IPS DF 4.7 (cell line): Measurements from ENCODE around the gene RNF168.
A peak's percentile ranks its signal among the peaks of the same experiment; 100 is the strongest.
"Not testable (repeated sequence)": the region's sequence is repeated elsewhere in the genome, so short reads cannot be mapped to it uniquely, and the experiment has no call there.

Source experiments
- DNase-seq: peaks from one replicate; pipeline ENCODE4 v3.0.0-alpha.2; 2013; ENCODE audit warnings: low spot score; ENCODE audit errors: extremely low read depth

Gene RNF168

DNA sequence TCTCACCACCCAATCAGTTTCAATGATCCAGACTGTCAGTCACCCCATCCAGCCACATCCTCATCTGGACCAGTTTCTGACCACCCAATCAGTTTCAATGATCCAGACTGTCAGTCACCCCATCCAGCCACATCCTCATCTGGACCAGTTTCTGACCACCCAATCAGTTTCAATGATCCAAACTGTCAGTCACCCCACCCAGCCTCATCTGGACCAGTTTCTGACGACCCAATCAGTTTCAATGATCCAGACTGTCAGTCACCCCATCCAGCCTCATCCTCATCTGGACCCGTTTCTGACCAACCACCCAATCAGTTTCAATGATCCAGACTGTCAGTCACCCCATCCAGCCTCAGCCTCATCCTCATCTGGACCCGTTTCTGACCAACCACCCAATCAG is 33.4 kb downstream of the RNF168 start:
- DNase-seq, result not testable (repeated sequence)

DNA sequence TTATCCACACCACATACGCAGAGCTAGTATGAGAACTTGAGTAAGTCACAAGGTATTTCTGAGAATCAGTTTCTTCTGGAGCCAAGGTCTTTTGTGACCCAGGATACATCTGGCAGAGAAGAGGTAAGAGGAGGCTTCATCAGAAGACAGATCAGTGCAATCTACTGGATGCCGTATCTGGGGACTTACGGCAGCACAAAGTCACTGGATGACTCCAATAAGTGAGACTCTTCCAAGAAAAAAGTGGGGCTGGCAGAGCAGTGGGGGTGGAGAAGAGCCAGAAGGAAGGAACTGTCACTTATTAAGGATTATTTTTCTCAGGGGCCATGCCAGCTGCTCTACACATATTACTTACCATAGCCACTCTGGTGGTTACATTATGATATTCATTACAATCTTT is 39.8 kb downstream of the RNF168 start:
- DNase-seq, result no peak

DNA sequence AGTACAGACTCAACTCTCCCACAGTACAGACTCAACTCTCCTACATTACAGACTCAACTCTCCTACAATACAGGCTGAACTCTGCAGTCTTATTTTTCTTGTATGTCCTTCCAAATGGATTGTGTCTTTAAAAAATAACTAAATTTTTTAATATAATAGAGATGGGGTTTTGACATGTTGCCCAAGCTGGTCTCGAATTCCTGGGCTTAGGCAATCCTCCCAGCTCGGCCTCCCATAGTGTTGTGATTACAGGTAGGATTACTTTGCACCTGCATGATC is 40.2 kb downstream of the RNF168 start:
- DNase-seq, result no peak

DNA sequence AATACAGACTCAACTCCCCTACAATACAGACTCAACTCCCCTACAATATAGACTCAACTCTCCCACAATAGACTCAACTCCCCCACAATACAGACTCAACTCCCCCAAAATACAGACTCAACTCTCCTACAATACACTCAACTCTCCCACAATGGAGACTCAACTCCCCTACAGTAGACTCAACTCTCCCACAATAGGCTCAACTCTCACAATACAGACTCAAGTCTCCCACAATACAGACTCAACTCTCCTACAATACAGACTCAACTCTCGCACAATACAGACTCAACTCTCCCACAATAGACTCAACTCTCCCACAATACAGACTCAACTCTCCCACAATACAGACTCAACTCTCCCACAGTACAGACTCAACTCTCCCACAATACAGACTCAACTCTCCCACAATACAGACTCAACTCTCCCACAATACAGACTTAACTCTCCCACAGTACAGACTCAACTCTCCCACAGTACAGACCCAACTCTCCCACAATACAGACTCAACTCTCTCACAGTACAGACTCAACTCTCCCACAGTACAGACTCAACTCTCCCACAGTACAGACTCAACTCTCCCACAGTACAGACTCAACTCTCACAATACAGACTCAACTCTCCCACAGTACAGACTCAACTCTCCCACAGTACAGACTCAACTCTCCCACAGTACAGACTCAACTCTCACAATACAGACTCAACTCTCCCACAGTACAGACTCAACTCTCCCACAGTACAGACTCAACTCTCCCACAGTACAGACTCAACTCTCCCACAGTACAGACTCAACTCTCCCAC is 40.7 kb downstream of the RNF168 start:
- not testable (repeated sequence) for DNase-seq

DNA sequence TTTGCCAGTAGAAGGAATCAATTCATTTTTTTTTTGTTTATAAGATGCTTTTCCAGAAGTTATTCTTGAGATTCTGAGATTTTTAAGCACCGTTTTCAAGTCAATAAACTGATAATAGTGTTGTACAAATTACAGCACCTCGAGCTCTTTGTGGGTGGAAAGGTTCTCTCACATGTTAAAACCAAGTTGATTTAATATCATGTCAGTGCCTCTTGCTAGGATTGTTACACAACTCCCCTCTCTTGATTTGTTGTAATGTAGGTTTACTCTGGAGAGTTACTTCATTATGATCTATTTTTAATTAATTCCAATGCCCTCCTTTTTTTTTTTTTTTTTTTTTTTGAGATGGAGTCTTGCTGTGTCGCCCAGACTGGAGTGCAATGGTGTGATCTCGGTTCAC is 45.5 kb downstream of the RNF168 start:
- DNase-seq, result no peak

DNA sequence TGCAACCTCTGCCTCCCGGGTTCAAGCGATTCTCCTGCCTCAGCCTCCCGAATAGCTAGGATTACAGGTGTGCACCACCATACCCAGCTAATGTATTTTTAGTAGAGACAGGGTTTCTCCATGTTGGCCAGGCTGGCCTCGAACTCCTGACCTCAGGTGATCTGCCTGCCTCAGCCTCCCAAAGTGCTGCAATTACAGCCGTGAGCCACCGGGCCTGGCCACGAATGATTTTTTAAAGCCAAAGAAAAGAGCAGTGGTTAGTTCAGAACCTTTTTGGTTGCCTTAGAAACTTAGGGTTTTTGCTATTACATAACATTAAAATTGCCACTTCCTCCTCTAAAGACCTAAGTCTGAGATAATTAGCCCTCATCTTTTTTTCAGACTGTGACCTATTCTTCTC is 46.1 kb downstream of the RNF168 start:
- not testable (repeated sequence) for DNase-seq

DNA sequence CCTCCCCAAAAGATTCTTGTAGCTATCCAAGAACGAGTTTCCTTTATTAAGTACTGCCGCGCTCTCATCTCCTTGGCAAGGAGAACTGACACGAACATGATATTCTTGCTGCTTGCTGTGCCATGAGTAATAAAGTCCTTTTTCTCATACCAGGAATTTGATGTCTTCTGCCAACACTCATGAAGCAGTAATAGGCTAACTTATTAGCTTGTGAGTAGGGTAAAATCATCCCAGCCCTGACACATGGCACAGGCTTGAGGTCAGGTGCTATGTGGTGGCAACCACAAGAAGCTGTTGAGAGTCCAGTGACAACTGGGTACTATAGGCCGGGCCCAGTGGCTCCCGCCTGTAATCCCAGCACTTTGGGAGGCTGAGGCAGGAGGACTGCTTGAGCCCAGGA is 48.6 kb downstream of the RNF168 start:
- DNase-seq, result no peak

DNA sequence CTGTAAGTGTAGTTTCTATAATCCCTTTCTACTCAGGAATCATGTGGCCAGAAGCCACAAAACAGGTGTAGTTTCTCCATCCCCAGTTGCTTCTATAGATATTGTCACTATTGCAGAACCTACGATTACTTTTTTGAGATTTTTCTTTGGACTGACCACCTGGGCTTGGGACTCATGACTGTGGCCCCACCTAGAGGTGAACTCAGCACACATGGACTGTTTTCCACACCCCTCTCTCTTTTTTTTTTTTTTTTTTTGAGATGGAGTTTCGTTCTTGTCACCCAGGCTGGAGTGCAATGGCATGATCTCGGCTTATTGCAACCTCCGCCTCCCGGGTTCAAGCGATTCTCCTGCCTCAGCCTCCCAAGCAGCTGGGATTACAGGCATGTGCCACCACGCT is 58.2 kb downstream of the RNF168 start:
- DNase-seq, result not testable (repeated sequence)

DNA sequence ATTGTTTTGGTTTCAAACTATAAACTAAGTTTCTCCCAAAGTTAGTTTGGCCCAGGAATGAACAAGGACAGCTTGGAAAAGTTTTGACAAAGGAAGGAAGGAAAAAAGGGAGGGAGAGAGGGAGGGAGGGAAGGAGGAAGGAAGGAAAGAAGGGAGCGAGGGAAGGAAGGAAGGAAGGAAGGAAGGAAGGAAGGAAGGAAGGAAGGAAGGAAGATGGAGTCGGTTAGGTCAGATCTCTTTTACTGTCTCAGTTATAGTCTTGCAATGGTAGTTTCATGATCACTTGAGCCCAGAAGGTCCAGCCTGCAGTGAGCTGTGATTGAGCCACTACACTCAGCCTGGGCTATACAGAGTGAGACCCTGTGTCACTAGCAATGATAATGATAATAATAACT is 59.1 kb downstream of the RNF168 start:
- no peak for DNase-seq

DNA sequence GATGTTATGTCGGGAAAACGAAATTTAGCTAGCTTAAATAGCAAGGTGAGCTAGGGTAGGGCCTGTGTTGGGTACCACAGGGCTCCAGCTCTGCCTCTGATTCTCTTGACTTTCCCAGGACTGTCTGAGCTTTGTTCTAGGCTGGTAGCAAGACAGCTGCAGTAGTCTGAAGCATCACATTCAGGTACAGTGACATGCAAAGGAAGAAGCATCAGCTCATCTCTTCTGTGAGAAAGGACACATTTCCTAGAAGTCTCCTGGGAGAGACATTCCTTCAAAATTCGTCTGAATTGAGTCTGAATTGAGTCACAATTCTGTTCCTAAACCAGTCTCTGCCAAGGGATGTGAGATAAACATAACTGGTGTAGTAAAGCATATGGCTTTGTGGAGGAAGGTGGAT is 62.9 kb downstream of the RNF168 start:
- no peak for DNase-seq

DNA sequence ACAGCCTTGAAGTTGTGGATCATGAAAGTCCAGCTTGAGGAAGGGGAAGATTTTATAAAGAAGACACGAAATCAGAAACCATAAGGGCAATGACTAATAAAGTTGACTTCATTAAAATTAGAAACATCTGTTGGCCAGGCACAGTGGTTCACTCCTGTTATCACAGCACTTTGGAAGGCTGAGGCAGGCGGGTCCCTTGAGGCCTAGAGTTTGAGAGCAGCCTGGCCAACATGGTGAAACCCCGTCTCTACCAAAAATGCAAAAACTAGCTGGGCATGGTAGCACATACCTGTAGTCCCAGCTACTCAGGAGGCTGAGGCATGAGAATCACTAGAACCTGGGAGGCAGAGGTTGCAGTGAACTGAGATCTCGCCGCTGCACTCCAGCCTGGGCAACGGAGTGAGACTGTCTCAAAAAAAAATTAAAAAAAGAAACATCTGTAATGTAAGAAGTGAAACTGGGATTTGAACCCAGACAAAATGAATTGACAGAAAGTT is 63.5 kb downstream of the RNF168 start:
- DNase-seq, result no peak

DNA sequence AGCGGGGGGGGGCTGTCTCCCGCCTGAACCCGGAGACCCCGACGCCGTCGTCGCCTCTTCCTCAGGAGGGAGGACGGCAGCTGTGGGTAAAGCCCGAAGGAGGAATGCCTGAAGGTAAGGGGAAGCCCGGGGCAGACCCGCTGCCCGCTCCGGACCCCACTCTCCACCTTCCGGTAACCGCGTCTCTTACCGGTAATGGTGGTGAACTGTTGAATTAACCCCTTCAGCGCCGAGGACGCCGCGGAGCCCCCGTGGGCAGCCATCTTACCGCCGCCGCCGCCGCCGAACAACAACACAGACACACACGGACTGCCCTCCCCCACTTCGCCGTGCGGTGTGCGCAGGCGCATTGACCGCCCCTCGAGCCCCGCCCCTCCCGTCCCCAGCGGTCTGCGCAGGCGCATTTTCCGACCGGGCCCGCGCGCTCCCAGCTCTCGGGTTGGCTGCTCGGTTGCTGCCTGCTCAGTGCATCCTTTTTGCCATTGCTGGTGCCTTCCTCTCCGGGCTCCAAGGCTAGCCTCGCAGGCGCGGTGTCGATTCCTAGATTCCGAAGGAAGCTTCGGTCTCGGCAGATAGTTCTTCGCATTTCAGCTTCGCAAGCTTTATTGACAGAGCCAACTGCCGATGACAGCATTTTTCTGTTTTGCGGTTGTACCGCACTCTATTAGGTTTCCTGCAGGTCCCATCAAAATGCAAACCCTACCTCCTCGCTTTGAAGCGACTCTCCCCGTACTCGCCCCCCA is 71.3 kb downstream of the RNF168 start, which contains the start of gene UBXN7:
TSS of gene UBXN7 (minus strand) at position 291 of the 743 bp plus-strand sequence. CDS start at position 263, 28 bp downstream.
- DNase-seq, result peak; percentile 60

DNA sequence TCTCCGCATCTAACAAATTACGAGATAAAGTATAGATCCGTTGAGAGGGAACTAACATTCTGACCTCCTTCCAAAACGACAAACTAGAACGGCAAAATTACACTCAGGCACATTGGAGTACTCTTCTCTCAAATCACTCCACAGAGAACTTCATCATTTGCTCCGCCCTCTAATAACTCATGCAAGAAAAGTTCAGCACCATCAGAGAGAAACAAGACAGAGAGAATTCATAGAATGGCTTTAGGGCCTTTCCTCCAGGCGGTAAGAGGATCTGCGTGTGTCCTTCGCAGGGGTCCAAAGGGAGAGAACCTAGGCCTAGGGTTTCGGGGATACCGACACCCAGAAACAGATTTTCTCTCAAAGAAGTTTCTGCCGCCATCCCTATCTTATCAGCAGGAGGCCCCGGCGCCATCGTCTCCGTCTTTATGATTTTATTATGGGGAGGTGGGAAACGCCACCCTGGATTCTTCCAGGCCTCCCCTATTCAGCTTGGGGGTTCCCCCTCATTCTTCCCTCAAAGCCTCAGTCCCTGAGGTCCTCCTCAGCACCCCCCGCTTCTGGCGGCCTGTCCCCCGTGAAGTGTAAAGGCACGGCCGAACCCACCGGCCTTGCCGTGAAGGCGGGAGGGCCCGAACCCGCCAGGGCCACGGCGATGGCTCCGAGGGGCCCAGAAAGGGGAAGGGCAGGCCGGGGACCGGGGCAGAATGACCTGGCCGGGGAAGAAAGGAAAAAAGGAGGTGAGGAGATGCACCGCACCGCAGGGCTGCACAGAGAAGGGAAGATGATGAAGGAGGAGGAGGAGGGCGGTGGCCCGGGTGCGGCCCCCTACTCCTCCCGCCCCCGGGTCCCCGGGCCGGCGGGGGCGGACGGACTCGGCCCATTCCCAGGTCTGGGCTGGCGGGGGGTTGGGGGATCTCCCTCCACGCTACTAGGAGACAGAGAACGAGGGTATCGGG is 72.1 kb downstream of the RNF168 start:
- DNase-seq, result no peak

DNA sequence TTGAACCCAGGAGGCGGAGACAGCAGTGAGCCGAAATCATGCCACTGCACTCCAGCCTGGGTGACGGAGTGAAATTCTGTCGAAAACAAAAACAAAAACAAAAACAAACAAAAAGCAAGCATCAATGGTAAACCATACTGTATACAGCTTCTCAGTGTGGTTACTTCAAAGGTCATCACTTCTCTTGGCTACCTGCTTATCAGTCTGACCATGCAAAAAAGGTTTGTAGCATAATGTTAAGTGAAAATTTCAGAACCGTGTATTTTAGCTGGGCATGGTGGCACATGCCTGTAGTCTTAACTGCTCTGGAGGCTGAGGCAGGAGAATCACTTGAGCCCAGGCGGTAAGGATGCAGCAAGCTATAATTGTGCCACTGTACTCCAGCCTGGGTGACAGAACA is 75.5 kb downstream of the RNF168 start:
- DNase-seq, result no peak

DNA sequence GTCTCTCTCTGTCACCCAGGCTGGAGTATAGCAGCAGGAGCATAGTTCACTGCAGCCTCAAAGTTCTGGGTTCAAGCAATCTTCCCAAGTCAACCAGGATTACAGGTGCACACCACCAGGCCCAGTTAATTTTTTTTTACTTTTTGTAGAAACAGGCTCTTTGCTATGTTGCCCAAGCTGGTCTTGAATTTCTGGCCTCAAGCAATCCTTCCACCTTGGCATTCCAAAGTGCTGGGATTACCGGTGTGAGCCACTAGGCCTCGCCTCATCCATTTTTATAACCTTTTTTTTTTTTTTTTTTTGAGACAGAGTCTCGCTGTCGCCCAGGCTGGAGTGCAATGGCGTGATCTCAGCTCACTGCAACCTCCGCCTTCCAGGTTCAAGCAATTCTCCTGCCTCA is 79.1 kb downstream of the RNF168 start:
- DNase-seq, result not testable (repeated sequence)

DNA sequence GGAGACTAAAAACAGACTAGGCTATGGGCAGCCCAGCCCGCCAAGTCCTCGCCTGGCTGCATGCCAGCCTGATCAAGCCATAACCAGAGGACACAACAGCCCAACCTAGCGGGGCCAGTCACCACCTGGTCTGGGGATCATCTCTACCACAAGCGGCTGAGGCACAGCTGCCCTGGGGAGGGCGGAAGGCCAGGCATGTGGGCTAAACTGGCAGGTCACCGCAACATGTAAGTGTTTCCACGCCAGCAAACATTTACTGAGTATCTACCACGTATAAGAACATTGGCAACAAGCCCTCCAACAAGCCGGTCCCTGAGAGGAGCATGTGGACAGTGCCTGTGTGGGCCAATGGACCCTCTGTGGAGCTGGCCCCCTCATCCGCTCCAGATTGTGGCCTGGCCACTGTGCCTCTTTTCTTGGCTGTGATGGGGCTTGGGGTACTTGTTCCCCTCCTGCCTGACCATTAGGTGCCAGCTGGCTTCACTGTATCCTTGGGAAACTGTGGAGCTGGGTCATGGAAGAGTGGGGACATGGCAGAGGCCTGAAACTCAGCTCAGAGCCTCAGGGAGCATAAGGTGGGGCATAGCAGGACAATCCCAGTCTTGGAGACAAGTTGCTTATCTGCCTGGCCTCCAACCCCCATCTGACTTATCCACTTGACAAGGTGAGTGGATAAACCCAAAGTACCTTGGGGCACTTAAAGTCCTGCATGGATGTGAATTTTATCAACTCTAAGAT is 80.4 kb downstream of the RNF168 start:
- no peak for DNase-seq

DNA sequence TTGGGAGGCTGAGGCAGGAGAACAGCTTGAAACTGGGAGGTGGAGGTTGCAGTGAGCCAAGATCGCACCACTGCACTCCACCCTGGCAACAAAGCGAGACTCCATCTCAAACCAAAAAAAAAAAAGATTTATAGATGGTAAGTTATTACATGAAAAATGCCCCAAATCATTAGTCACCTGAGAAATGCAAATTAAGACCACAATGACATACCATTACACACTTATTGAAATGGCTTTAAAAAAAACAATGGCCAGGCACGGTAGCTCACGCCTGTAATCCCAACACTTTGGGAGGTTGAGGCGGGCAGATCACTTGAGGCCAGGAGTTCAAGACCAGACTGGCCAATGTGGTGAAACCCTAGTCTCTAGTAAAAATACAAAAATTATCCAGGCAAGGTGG is 81.9 kb downstream of the RNF168 start:
- DNase-seq, result not testable (repeated sequence)

DNA sequence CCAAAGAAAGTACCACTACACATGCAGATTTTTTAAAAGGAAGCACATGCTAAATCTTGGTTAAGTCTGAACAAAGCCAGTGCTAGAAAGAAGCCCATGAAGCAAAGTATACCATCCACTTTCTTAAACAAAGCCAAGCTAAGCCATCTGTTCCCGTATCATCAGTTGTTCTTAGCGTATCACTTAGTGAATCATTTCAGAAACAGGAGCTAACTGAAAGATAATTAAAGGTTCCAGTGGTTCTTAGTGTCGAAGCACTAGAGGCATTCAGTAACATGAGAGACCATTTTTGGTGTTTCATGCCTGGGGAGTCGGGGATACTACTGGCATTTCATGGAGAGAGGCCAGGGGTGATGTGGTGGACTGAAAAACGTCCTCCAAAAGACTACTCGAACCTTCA is 84.2 kb downstream of the RNF168 start:
- DNase-seq, result no peak
